Thyroid gland (tissue), 4 donors: ENCODE results near the gene CPNE4. TPM values are rescaled to one million over a fixed set of nuclear protein-coding genes. Genes with fewer than 3 reads are reported as not detected.

Source experiments
- DNase-seq, 2 donors: peaks; one replicate each; pipeline ENCODE4 v3.0.0-alpha.2; 2019
- H3K27ac ChIP-seq, 3 donors: fragments of 200-600 bp; sonication (generic); 1 replicate in 2 of 3; 2 replicates in 1 of 3; pipeline ENCODE4 v1.5.1; 2016 to 2019; ENCODE audit warnings: mild to moderate bottlenecking in 1 of 3, moderate library complexity in 1 of 3
- H3K27me3 ChIP-seq: fragments of 200-600 bp; sonication (generic); one replicate; pipeline ENCODE4 v1.5.1; 2019
- H3K36me3 ChIP-seq, 2 donors: fragments of 200-600 bp; sonication (generic); one replicate each; pipeline ENCODE4 v1.5.1; 2016 to 2019
- H3K4me1 ChIP-seq, 2 donors: fragments of 200-600 bp; sonication (generic); one replicate each; pipeline ENCODE4 v1.5.1; 2017 to 2019
- H3K4me3 ChIP-seq, 3 donors: fragments of 200-600 bp; sonication (generic); replicated peaks in 1 of 3; 1 replicate in 2 of 3; 2 replicates in 1 of 3; pipeline ENCODE4 v1.5.1; 2016; ENCODE audit warnings: mild to moderate bottlenecking in 1 of 3
- H3K9me3 ChIP-seq: fragments of 200-600 bp; sonication (generic); one replicate; pipeline ENCODE4 v1.5.1; 2017
- POLR2A ChIP-seq, 2 donors: fragments of 450-650 bp; IDR thresholded peaks; one replicate each; pipeline ENCODE4 v1.6.1; 2017; ENCODE audit warnings: antibody characterized with exemption in 2 of 2, mild to moderate bottlenecking in 2 of 2, moderate library complexity in 1 of 2
- WGBS, 2 donors: methylation state at CpG; one replicate each; pipeline ENCODE4 v1.1.5; 2017; 5-methylcytosine and 5-hydroxymethylcytosine counted together
- intact Hi-C: fragments of 100-400 bp; cut with DNase I; formaldehyde crosslinking; loops from one replicate; pipeline ENCODE4 v1.15.1; 2023
- total RNA-seq, 4 donors: library from RNA; depleted of rRNA; stranded (reverse); fragments of >200 nt; gene quantifications; one replicate each; pipeline ENCODE4 v1.2.3, GENCODE V29; 2016
- TF ChIP-seq, protein P1 (sequence below), 6 experiments: fragments of 200-600 bp in 3 of 6; fragments of 450-650 bp in 3 of 6; sonication (generic) in 3 of 6; IDR thresholded peaks; one replicate each; pipeline ENCODE4 v1.5.1; 2016 to 2019; ENCODE audit warnings: antibody characterized with exemption in 6 of 6, mild to moderate bottlenecking in 2 of 6, inconsistent platforms in 1 of 6, moderate library complexity in 1 of 6

CPNE4 gene
- total RNA-seq, 4 donors from 2014 or later = not detected

DNA sequence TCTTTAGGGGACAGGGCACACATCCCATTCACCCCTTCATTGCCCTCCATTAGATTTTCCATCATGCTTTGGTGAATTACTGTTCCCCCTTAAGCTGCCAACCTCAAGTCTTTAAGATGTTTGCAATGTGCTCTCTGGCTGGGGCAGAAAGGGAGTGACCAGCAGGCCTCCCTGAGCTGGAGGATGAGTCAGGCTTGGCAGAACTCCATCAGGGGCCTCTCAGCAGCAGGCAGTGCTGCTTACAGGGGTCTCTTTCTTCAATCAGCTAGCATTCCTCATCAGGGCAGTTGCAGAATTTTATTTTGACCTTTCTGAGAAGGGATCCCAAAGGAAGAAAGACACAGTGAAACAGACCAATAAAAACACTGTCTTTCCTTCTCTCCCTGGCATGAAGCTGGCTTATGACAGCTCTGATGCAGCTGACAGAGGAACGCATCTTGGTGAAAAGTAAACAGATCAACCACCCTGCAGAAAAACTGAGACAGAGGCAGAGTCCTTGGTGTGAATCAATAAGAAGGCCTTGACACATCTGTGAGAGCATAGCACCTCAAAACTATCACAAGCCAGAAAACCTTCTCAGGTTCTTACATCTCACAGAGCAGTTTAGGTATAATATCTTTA lies 443.3 kb downstream of the CPNE4 start:
- H3K9me3 ChIP-seq = no peaks in the 10 kb centered on the region
- TF ChIP-seq POLR2A (IDR thresholded peaks at IDR 0.05) = no peak
- TF ChIP-seq, protein P1, sequence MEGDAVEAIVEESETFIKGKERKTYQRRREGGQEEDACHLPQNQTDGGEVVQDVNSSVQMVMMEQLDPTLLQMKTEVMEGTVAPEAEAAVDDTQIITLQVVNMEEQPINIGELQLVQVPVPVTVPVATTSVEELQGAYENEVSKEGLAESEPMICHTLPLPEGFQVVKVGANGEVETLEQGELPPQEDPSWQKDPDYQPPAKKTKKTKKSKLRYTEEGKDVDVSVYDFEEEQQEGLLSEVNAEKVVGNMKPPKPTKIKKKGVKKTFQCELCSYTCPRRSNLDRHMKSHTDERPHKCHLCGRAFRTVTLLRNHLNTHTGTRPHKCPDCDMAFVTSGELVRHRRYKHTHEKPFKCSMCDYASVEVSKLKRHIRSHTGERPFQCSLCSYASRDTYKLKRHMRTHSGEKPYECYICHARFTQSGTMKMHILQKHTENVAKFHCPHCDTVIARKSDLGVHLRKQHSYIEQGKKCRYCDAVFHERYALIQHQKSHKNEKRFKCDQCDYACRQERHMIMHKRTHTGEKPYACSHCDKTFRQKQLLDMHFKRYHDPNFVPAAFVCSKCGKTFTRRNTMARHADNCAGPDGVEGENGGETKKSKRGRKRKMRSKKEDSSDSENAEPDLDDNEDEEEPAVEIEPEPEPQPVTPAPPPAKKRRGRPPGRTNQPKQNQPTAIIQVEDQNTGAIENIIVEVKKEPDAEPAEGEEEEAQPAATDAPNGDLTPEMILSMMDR (IDR thresholded peaks at IDR 0.05) = no peak
- 63 to 65% methylated on average over 1 of the region's 1 CpG for WGBS, 2 donors
- DNase-seq = no peak
- no peak overlapping the region for H3K27ac ChIP-seq
- no peak overlapping the region for H3K4me3 ChIP-seq
- H3K27me3 ChIP-seq = no peaks in the 10 kb centered on the region
- no peaks in the 10 kb centered on the region for H3K36me3 ChIP-seq
- no peaks in the 10 kb centered on the region for H3K4me1 ChIP-seq
- intact Hi-C loops = no loop called here

DNA sequence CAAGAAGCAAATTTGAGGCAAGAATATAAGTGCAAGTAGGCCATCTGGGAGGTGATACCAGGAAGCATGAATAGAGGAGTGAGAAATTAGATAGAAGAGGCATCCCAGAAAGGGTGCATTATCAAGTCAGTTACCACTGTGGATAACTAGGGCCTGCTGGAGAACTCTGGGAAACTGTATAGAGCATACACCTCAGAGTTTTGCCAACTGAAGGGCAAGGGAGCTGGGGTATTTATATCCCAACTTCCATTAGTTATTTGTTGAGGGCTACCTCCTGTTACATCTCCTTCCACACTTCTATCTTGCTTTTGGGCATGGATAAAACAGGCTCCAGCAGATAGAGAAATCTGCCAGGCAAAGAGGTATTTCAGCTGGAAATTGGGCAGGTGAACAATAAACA lies 448.5 kb downstream of the CPNE4 start:
- intact Hi-C loops = no loop called here
- Histone ChIP-seq H3K9me3 (no peaks in the 10 kb centered on the region), H3K4me1 (no peaks in the 10 kb centered on the region), H3K36me3 (no peaks in the 10 kb centered on the region), H3K4me3 (no peak overlapping the region), H3K27ac (no peak overlapping the region), H3K27me3 (no peaks in the 10 kb centered on the region)
- no peak for DNase-seq
- no peak for TF ChIP-seq POLR2A (IDR thresholded peaks at IDR 0.05)
- TF ChIP-seq, protein P1 (IDR thresholded peaks at IDR 0.05) = no peak

- Histone ChIP-seq H3K36me3 (no peaks in the 10 kb centered on the region), H3K9me3 (no peaks in the 10 kb centered on the region), H3K4me3 (no peak overlapping the region), H3K27me3 (no peaks in the 10 kb centered on the region), H3K27ac (no peak overlapping the region), H3K4me1 (no peaks in the 10 kb centered on the region)
- TF ChIP-seq, protein P1 (IDR thresholded peaks at IDR 0.05) = no peak
- no peak for TF ChIP-seq POLR2A (IDR thresholded peaks at IDR 0.05)
- DNase-seq = no peak
- intact Hi-C loops = no loop called here
- WGBS, 2 donors = 88 to 100% methylated on average over 1 of the region's 1 CpG
Observed at GRCh38 chr3:131582438-131582837, 452.4 kb downstream of the CPNE4 start.

- intact Hi-C loops = no loop called here
- no peaks in the 10 kb centered on the region for H3K4me1 ChIP-seq
- H3K9me3 ChIP-seq = no peaks in the 10 kb centered on the region
- no peak overlapping the region for H3K27ac ChIP-seq
- 60 to 67% methylated on average over 5 of the region's 5 CpGs for WGBS, 2 donors
- no peaks in the 10 kb centered on the region for H3K36me3 ChIP-seq
- H3K27me3 ChIP-seq = no peaks in the 10 kb centered on the region
- no peak for DNase-seq
- TF ChIP-seq, protein P1 (IDR thresholded peaks at IDR 0.05) = no peak
- TF ChIP-seq POLR2A (IDR thresholded peaks at IDR 0.05) = no peak
- H3K4me3 ChIP-seq = no peak overlapping the region
Observed at GRCh38 chr3:131568460-131568859, 466.4 kb downstream of the CPNE4 start.

- intact Hi-C loops = no loop called here
- no peak for DNase-seq
- TF ChIP-seq, protein P1 (IDR thresholded peaks at IDR 0.05) = no peak
- no peak for TF ChIP-seq POLR2A (IDR thresholded peaks at IDR 0.05)
- H3K27ac ChIP-seq = no peak overlapping the region
- no peaks in the 10 kb centered on the region for H3K36me3 ChIP-seq
- WGBS, 2 donors = 82 to 85% methylated on average over 4 of the region's 4 CpGs
- no peak overlapping the region for H3K4me3 ChIP-seq
- H3K4me1 ChIP-seq = no peaks in the 10 kb centered on the region
- H3K27me3 ChIP-seq = no peaks in the 10 kb centered on the region
- H3K9me3 ChIP-seq = no peaks in the 10 kb centered on the region
Observed at GRCh38 chr3:131564812-131565211, 470.0 kb downstream of the CPNE4 start.
